T-helper 1 cell treated with Interleukin-12 subunit alpha and Interleukin-12 subunit beta and Interleukin-4 antibody, amounts not matched to agents 30 ng/mL and 1 ng/mL, for 36 hours (primary cell): ENCODE data around the gene SYNPR. TPM values are rescaled to one million over a fixed set of nuclear protein-coding genes. Genes with fewer than 3 reads are reported as not detected.

ENCODE experiments used
- intact Hi-C: fragments of 100-400 bp; cut with micrococcal nuclease; formaldehyde crosslinking; loops from one replicate; pipeline ENCODE4 v1.15.1; 2024
- total RNA-seq: library from RNA; stranded (reverse); gene quantifications from 2 replicates; pipeline ENCODE4 v1.2.3, GENCODE V29; 2022

Gene SYNPR
- total RNA-seq, 1 donor from 2014 or later: not detected

GRCh38 chr3:63304421-63304820 is 26.3 kb downstream of the SYNPR start:
- intact Hi-C loops: no loop called here

- intact Hi-C loops: no loop called here
Observed at GRCh38 chr3:63308072-63308471, 30.0 kb downstream of the SYNPR start.

- intact Hi-C loops: no loop called here
Observed at GRCh38 chr3:63309768-63310167, 31.7 kb downstream of the SYNPR start.

GRCh38 chr3:63323766-63324165 is 45.7 kb downstream of the SYNPR start:
- intact Hi-C loops: no loop called here

- intact Hi-C loops: no loop called here
Observed at GRCh38 chr3:63324621-63325020, 46.5 kb downstream of the SYNPR start.

- intact Hi-C loops: no loop called here
Observed at GRCh38 chr3:63325386-63325785, 47.3 kb downstream of the SYNPR start.

- intact Hi-C loops: no loop called here
Observed at GRCh38 chr3:63328365-63328764, 50.3 kb downstream of the SYNPR start.

GRCh38 chr3:63331520-63331919 is 53.4 kb downstream of the SYNPR start:
- intact Hi-C loops: loop anchor here (5.0 kb wide), 1 partner anchor 709 kb away; no protein-coding TSS in a partner anchor

- intact Hi-C loops: loop anchor here (5.0 kb wide), 1 partner anchor 712 kb away; no protein-coding TSS in a partner anchor
Observed at GRCh38 chr3:63333815-63334214, 55.7 kb downstream of the SYNPR start.

GRCh38 chr3:63338351-63338750 is 60.2 kb downstream of the SYNPR start:
- intact Hi-C loops: no loop called here

GRCh38 chr3:63343674-63344073 is 65.6 kb downstream of the SYNPR start:
- intact Hi-C loops: no loop called here

GRCh38 chr3:63344661-63345060 is 66.6 kb downstream of the SYNPR start:
- intact Hi-C loops: no loop called here

GRCh38 chr3:63349583-63350573 is 71.8 kb downstream of the SYNPR start:
- intact Hi-C loops: loop anchor here (1.0 to 10.0 kb wide), 3 partner anchors 468 to 728 kb away; no protein-coding TSS in a partner anchor

GRCh38 chr3:63351159-63352007 is 73.3 kb downstream of the SYNPR start:
- intact Hi-C loops: loop anchor here (1.0 to 10.0 kb wide), 3 partner anchors 643 to 1133 kb away; no protein-coding TSS in a partner anchor

- intact Hi-C loops: loop anchor here (5.0 to 10.0 kb wide), 2 partner anchors 643 to 730 kb away; no protein-coding TSS in a partner anchor
Observed at GRCh38 chr3:63352008-63352279, 73.8 kb downstream of the SYNPR start.

GRCh38 chr3:63353383-63353782 is 75.3 kb downstream of the SYNPR start:
- intact Hi-C loops: loop anchor here (5.0 to 10.0 kb wide), 2 partner anchors 641 to 731 kb away; no protein-coding TSS in a partner anchor

GRCh38 chr3:63354160-63354559 is 76.1 kb downstream of the SYNPR start:
- intact Hi-C loops: loop anchor here (5.0 to 10.0 kb wide), 2 partner anchors 641 to 732 kb away; no protein-coding TSS in a partner anchor

- intact Hi-C loops: loop anchor here (10.0 kb wide), 1 partner anchor 639 kb away; no protein-coding TSS in a partner anchor
Observed at GRCh38 chr3:63355809-63356208, 77.7 kb downstream of the SYNPR start.

GRCh38 chr3:63364495-63364894 is 86.4 kb downstream of the SYNPR start:
- intact Hi-C loops: no loop called here

GRCh38 chr3:63364910-63365309 is 86.8 kb downstream of the SYNPR start:
- intact Hi-C loops: no loop called here

- intact Hi-C loops: no loop called here
Observed at GRCh38 chr3:63365671-63366070, 87.6 kb downstream of the SYNPR start.

GRCh38 chr3:63370094-63370493 is 92.0 kb downstream of the SYNPR start:
- intact Hi-C loops: no loop called here
